Sigmoid colon (tissue), 7 donors: ENCODE data around the gene SELENON. TPM values are rescaled to one million over a fixed set of nuclear protein-coding genes. Genes with fewer than 3 reads are reported as not detected.

Experiments
- DNase-seq: peaks from one replicate; pipeline ENCODE4 v3.0.0-alpha.2; 2019
- H3K27ac ChIP-seq, 4 donors: fragments of 200-600 bp; sonication (generic); one replicate each; pipeline ENCODE4 v1.5.1; 2016 to 2019; ENCODE audit warnings: mild to moderate bottlenecking in 1 of 4
- H3K27me3 ChIP-seq, 3 donors: fragments of 200-600 bp; sonication (generic); one replicate each; pipeline ENCODE4 v1.5.1; 2019; ENCODE audit warnings: mild to moderate bottlenecking in 1 of 3
- H3K36me3 ChIP-seq, 4 donors: fragments of 200-600 bp; sonication (generic); one replicate each; pipeline ENCODE4 v1.5.1; 2016 to 2019
- H3K4me1 ChIP-seq, 4 donors: fragments of 200-600 bp; sonication (generic); one replicate each; pipeline ENCODE4 v1.5.1; 2017 to 2019
- H3K4me3 ChIP-seq, 4 donors: fragments of 200-600 bp; sonication (generic); one replicate each; pipeline ENCODE4 v1.5.1; 2017 to 2019; ENCODE audit warnings: mild to moderate bottlenecking in 2 of 4, moderate library complexity in 1 of 4
- H3K9me3 ChIP-seq, 4 donors: fragments of 200-600 bp in 3 of 4; sonication (generic) in 3 of 4; one replicate each; pipeline versions ENCODE4 v1.5.1 to v1.6.1; 2013 to 2019
- EP300 ChIP-seq, 4 donors: sonication (generic); formaldehyde crosslinking; IDR thresholded peaks; one replicate each; pipeline ENCODE4 v1.6.1; 2017; ENCODE audit warnings: antibody characterized with exemption in 4 of 4
- POLR2A ChIP-seq, 2 donors: fragments of 450-650 bp; IDR thresholded peaks; one replicate each; pipeline ENCODE4 v1.6.1; 2016; ENCODE audit warnings: antibody characterized with exemption in 2 of 2, mild to moderate bottlenecking in 2 of 2, moderate library complexity in 2 of 2
- POLR2AphosphoS5 ChIP-seq, 4 donors: sonication (generic); formaldehyde crosslinking; IDR thresholded peaks; one replicate each; pipeline ENCODE4 v1.6.1; 2017; ENCODE audit warnings: antibody characterized with exemption in 4 of 4
- WGBS, 2 donors: extraction: QIAGEN DNeasy Blood & Tissue Kit; methylation state at CpG; one replicate each; pipeline ENCODE4 v1.1.7; 2013; 5-methylcytosine and 5-hydroxymethylcytosine counted together
- intact Hi-C: fragments of 100-400 bp; cut with DNase I; formaldehyde crosslinking; loops from one replicate; pipeline ENCODE4 v1.15.1; 2023
- polyA plus RNA-seq, 3 donors: library from polyadenylated mRNA; stranded (reverse); fragments of 200-250 nt; gene quantifications; one replicate each; pipeline ENCODE4 v1.2.3, GENCODE V29; 2013
- total RNA-seq, 4 donors: library from RNA; depleted of rRNA; stranded (reverse); fragments of >200 nt; gene quantifications; one replicate each; pipeline ENCODE4 v1.1.0, GENCODE V29; 2016
- TF ChIP-seq, protein P1 (sequence below), 4 experiments: fragments of 450-650 bp in 3 of 4; fragments of 200-600 bp in 1 of 4; IDR thresholded peaks; one replicate each; pipeline ENCODE4 v1.5.1; 2016 to 2019; ENCODE audit warnings: antibody characterized with exemption in 4 of 4, mild to moderate bottlenecking in 3 of 4, moderate library complexity in 2 of 4
- donor health status: healthy with polysubstance abuse.
- donor health status: Bipolar disorder and iron deficiency.
- donor health status: healthy.

SELENON gene
- total and polyA plus RNA-seq, 7 donors: 4.6 to 37.4 (median 15.7) TPM

DNA sequence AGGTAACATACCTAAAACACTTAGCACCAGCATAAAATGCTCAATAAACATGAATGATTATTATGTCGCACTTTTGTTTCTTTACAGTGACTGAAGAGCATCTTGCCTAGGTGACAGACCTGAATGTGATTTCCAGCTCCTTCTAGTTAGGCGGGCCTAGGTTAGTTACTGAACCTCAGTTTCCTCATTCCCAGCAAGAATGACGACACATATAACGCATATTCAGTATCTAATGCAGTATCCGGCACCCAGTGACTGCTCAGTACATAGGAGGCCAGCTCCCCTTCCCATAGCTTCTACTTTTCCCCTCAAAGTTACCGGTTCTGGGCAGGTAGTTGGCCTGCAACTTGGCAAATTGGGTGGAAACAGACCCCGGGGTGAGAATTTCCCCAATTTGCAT is 58.5 kb downstream of the SELENON start:
- H3K36me3 ChIP-seq: peaks cover 0 to 10% (median 0%) of the 10 kb centered on the region in 4 donors
- H3K27ac ChIP-seq: no peak overlapping the region
- H3K27me3 ChIP-seq: no peaks in the 10 kb centered on the region
- intact Hi-C loops: loop anchor here (2.0 kb wide), 1 partner anchor 36 kb away; no protein-coding TSS in a partner anchor
- peak overlapping the region in 3 of 4 donors; percentile 46 to 56 (median 54) for H3K4me3 ChIP-seq
- H3K4me1 ChIP-seq: peaks cover 0 to 17% (median 10%) of the 10 kb centered on the region in 4 donors
- TF ChIP-seq, protein P1, sequence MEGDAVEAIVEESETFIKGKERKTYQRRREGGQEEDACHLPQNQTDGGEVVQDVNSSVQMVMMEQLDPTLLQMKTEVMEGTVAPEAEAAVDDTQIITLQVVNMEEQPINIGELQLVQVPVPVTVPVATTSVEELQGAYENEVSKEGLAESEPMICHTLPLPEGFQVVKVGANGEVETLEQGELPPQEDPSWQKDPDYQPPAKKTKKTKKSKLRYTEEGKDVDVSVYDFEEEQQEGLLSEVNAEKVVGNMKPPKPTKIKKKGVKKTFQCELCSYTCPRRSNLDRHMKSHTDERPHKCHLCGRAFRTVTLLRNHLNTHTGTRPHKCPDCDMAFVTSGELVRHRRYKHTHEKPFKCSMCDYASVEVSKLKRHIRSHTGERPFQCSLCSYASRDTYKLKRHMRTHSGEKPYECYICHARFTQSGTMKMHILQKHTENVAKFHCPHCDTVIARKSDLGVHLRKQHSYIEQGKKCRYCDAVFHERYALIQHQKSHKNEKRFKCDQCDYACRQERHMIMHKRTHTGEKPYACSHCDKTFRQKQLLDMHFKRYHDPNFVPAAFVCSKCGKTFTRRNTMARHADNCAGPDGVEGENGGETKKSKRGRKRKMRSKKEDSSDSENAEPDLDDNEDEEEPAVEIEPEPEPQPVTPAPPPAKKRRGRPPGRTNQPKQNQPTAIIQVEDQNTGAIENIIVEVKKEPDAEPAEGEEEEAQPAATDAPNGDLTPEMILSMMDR (IDR thresholded peaks at IDR 0.05): no peak
- TF ChIP-seq POLR2AphosphoS5 (IDR thresholded peaks at IDR 0.05) (no peak), POLR2A (IDR thresholded peaks at IDR 0.05) (no peak), EP300 (IDR thresholded peaks at IDR 0.05) (no peak)
- no peaks in the 10 kb centered on the region for H3K9me3 ChIP-seq
- no peak for DNase-seq
- WGBS, 2 donors: 35 to 53% methylated on average over 7 of the region's 7 CpGs

- Histone ChIP-seq H3K27ac (peak within 1 kb of the TSS; percentile 71 to 78 (median 76)), H3K9me3 (no peaks in the 10 kb centered on the region), H3K36me3 (peaks cover 0 to 12% (median 0%) of the 10 kb centered on the region in 4 donors), H3K27me3 (no peaks in the 10 kb centered on the region), H3K4me1 (peaks cover 0 to 17% (median 10%) of the 10 kb centered on the region in 4 donors), H3K4me3 (peak within 1 kb of the TSS; percentile 27 to 56 (median 50))
- TF ChIP-seq, protein P1 (IDR thresholded peaks at IDR 0.05): no peak
- TF ChIP-seq POLR2AphosphoS5 (IDR thresholded peaks at IDR 0.05): peak; percentile 71 to 92 (median 90)
- TF ChIP-seq POLR2A (IDR thresholded peaks at IDR 0.05): peak; percentile 55 to 59
- TF ChIP-seq EP300 (IDR thresholded peaks at IDR 0.05): no peak
- DNase-seq: peak; percentile 91
- 1% methylated on average over 77 of the region's 77 CpGs for WGBS, 2 donors
- intact Hi-C loops: loop anchor here (2.0 kb wide), 1 partner anchor 36 kb away; no protein-coding TSS in a partner anchor
Measured at GRCh38 chr1:25858906-25859789, 59.2 kb downstream of the SELENON start, which contains the start of gene AUNIP. TSS of gene AUNIP (minus strand) at chr1:25859457. CDS start at chr1:25859357, 100 bp downstream.

DNA sequence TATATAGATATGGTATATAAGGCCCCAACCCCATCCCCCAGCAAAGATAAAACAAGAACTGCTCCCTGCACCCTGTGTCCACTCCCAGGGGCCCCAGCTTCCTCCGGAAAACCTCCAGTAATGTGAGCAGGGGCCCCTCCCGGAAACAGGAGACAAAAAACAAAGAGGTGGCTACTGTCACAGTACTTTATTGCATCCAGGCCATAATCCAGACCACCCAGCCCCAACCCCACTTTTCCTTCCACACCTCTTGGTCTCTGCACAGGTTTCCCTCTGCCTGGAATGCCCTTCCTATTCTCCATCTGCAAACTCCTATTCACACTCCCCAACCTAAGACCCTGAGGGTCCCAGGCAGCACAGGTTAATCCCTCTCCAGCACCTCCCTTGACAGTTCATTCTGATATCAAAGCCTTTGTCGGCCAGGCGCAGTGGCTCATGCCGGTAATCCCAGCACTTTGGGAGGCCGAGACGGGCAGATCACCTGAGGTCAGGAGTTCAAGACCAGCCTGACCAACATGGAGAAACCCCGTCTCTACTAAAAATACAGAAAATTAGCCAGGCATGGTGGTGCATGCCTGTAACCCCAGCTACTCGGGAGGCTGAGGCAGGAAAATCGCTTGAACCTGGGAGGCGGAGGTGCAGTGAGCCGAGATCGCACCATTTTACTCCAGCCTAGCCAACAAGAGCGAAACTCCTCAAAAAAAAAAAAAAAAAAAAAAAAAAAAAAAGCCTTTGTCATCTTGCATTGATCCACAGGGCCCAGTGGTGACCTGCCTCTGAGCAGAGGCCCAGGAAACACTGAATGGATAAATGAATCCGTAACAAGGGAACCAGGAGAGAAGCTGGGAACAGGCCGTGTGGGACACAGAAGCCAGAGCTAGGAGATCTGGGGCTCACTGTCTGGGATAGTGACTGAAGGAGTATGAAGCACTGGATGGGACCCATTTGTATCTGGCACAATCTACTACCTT is 61.6 kb downstream of the SELENON start:
- WGBS, 2 donors: 68 to 79% methylated on average over 16 of the region's 16 CpGs
- intact Hi-C loops: no loop called here

More for the DNA sequence above, 61.6 kb downstream of the SELENON start:
- Histone ChIP-seq H3K4me3 (no peak overlapping the region), H3K36me3 (peaks cover 0 to 12% (median 0%) of the 10 kb centered on the region in 4 donors), H3K27me3 (no peaks in the 10 kb centered on the region), H3K4me1 (peaks cover 0 to 17% (median 10%) of the 10 kb centered on the region in 4 donors), H3K27ac (no peak overlapping the region), H3K9me3 (no peaks in the 10 kb centered on the region)
- no peak for TF ChIP-seq POLR2A (IDR thresholded peaks at IDR 0.05)
- TF ChIP-seq, protein P1 (IDR thresholded peaks at IDR 0.05): no peak
- no peak for TF ChIP-seq EP300 (IDR thresholded peaks at IDR 0.05)
- no peak for TF ChIP-seq POLR2AphosphoS5 (IDR thresholded peaks at IDR 0.05)
- no peak for DNase-seq
